ENCODE results near the gene SPESP1.

GRCh38 chr15:68957696-68958095, 27.4 kb downstream of the SPESP1 start:
- TF ChIP-seq, protein P1, sequence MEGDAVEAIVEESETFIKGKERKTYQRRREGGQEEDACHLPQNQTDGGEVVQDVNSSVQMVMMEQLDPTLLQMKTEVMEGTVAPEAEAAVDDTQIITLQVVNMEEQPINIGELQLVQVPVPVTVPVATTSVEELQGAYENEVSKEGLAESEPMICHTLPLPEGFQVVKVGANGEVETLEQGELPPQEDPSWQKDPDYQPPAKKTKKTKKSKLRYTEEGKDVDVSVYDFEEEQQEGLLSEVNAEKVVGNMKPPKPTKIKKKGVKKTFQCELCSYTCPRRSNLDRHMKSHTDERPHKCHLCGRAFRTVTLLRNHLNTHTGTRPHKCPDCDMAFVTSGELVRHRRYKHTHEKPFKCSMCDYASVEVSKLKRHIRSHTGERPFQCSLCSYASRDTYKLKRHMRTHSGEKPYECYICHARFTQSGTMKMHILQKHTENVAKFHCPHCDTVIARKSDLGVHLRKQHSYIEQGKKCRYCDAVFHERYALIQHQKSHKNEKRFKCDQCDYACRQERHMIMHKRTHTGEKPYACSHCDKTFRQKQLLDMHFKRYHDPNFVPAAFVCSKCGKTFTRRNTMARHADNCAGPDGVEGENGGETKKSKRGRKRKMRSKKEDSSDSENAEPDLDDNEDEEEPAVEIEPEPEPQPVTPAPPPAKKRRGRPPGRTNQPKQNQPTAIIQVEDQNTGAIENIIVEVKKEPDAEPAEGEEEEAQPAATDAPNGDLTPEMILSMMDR (IDR thresholded peaks at IDR 0.05; ENCODE audit: poor library complexity, severe bottlenecking): no peak
- TF ChIP-seq POLR2AphosphoS5 (IDR thresholded peaks at IDR 0.05): no peak
- TF ChIP-seq TAF1 (IDR thresholded peaks at IDR 0.05; ENCODE audit: low read depth): no peak
- TF ChIP-seq SMC3 (conservative IDR thresholded peaks at IDR 0.05; ENCODE audit: poor library complexity): no peak
- no peak for TF ChIP-seq EZH2 (IDR thresholded peaks at IDR 0.05; ENCODE audit: borderline replicate concordance, insufficient read depth, low read length, poor library complexity, severe bottlenecking)
- no peak for TF ChIP-seq RAD21 (conservative IDR thresholded peaks at IDR 0.05)
- no peak for TF ChIP-seq MXI1 (conservative IDR thresholded peaks at IDR 0.05; ENCODE audit: poor library complexity, severe bottlenecking)
- TF ChIP-seq, protein P2, sequence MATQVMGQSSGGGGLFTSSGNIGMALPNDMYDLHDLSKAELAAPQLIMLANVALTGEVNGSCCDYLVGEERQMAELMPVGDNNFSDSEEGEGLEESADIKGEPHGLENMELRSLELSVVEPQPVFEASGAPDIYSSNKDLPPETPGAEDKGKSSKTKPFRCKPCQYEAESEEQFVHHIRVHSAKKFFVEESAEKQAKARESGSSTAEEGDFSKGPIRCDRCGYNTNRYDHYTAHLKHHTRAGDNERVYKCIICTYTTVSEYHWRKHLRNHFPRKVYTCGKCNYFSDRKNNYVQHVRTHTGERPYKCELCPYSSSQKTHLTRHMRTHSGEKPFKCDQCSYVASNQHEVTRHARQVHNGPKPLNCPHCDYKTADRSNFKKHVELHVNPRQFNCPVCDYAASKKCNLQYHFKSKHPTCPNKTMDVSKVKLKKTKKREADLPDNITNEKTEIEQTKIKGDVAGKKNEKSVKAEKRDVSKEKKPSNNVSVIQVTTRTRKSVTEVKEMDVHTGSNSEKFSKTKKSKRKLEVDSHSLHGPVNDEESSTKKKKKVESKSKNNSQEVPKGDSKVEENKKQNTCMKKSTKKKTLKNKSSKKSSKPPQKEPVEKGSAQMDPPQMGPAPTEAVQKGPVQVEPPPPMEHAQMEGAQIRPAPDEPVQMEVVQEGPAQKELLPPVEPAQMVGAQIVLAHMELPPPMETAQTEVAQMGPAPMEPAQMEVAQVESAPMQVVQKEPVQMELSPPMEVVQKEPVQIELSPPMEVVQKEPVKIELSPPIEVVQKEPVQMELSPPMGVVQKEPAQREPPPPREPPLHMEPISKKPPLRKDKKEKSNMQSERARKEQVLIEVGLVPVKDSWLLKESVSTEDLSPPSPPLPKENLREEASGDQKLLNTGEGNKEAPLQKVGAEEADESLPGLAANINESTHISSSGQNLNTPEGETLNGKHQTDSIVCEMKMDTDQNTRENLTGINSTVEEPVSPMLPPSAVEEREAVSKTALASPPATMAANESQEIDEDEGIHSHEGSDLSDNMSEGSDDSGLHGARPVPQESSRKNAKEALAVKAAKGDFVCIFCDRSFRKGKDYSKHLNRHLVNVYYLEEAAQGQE (IDR thresholded peaks at IDR 0.05; ENCODE audit: borderline replicate concordance): no peak
- TF ChIP-seq EP300 (conservative IDR thresholded peaks at IDR 0.05; ENCODE audit: poor library complexity, severe bottlenecking): no peak

Measured in neural cell (in vitro differentiated cells).